Bronchial epithelial cell (primary cell): ENCODE measurements around the gene KLHL7. TPM values are rescaled to one million over a fixed set of nuclear protein-coding genes. Genes with fewer than 3 reads are reported as not detected.

ENCODE experiments used
- DNase-seq: peaks from one replicate; pipeline ENCODE4 v3.0.0-alpha.2; 2010; ENCODE audit warnings: low read depth
- FAIRE-seq: peaks from 2 replicates; lab custom pipeline; 2011; peaks lifted over from hg19 to GRCh38; lab: Jason Lieb, UNC
- H3K27me3 ChIP-seq: 2 replicates; pipeline ENCODE4 v1.5.1; 2011; ENCODE audit warnings: low read length; ENCODE audit not compliant: control insufficient read depth, insufficient read depth
- H3K36me3 ChIP-seq: 2 replicates; pipeline ENCODE4 v1.5.1; 2011; ENCODE audit warnings: low read length; ENCODE audit not compliant: control insufficient read depth, insufficient read depth
- H3K4me3 ChIP-seq: 2 replicates; pipeline ENCODE4 v1.5.1; 2011; ENCODE audit warnings: mild to moderate bottlenecking, low read depth, low read length, control low read depth
- CTCF ChIP-seq: IDR thresholded peaks from 2 replicates; pipeline ENCODE4 v1.5.1; 2011; ENCODE audit warnings: mild to moderate bottlenecking, moderate library complexity, low read length, control low read depth, inconsistent platforms; ENCODE audit not compliant: insufficient read depth, severe bottlenecking
- total RNA-seq: library from RNA; depleted of rRNA; stranded (reverse); fragments of >200 nt; gene quantifications from 2 replicates; pipeline ENCODE4 v1.2.1, GENCODE V29; 2014

Gene KLHL7
- total RNA-seq, 1 donor from 2014 or later, result 20.8 TPM

GRCh38 chr7:23107781-23108180, 2.2 kb downstream of the KLHL7 start:
- Histone ChIP-seq H3K27me3 (no peaks in the 10 kb centered on the region), H3K36me3 (no peaks in the 10 kb centered on the region), H3K4me3 (no peak overlapping the region)
- TF ChIP-seq CTCF, result no peak
- DNase-seq, result no peak
- FAIRE-seq, result no peak

GRCh38 chr7:23108995-23109394, 3.4 kb downstream of the KLHL7 start:
- no peak for DNase-seq
- TF ChIP-seq CTCF, result no peak
- H3K36me3 ChIP-seq, result no peaks in the 10 kb centered on the region
- no peaks in the 10 kb centered on the region for H3K27me3 ChIP-seq
- no peak overlapping the region for H3K4me3 ChIP-seq
- no peak for FAIRE-seq

GRCh38 chr7:23109470-23109869, 3.9 kb downstream of the KLHL7 start:
- TF ChIP-seq CTCF, result no peak
- Histone ChIP-seq H3K27me3 (no peaks in the 10 kb centered on the region), H3K36me3 (no peaks in the 10 kb centered on the region), H3K4me3 (no peak overlapping the region)
- DNase-seq, result no peak
- no peak for FAIRE-seq

- no peak for TF ChIP-seq CTCF
Measured at GRCh38 chr7:23114896-23115295, 9.3 kb downstream of the KLHL7 start.

GRCh38 chr7:23115991-23116390, 10.4 kb downstream of the KLHL7 start:
- TF ChIP-seq CTCF, result no peak
- Histone ChIP-seq H3K4me3 (no peak overlapping the region), H3K36me3 (no peaks in the 10 kb centered on the region), H3K27me3 (no peaks in the 10 kb centered on the region)
- DNase-seq, result no peak
- FAIRE-seq, result no peak

More at GRCh38 chr7:23114896-23115295, 9.3 kb downstream of the KLHL7 start:
- H3K36me3 ChIP-seq, result no peaks in the 10 kb centered on the region
- no peaks in the 10 kb centered on the region for H3K27me3 ChIP-seq
- DNase-seq (no peak), FAIRE-seq (no peak)
- no peak overlapping the region for H3K4me3 ChIP-seq

- Histone ChIP-seq H3K27me3 (no peaks in the 10 kb centered on the region), H3K4me3 (no peak overlapping the region), H3K36me3 (no peaks in the 10 kb centered on the region)
- TF ChIP-seq CTCF, result no peak
- FAIRE-seq, result no peak
- DNase-seq, result no peak
Measured at GRCh38 chr7:23117841-23118240, 12.3 kb downstream of the KLHL7 start.
